ENCODE measurements around the gene OIT3.

Gene OIT3

GRCh38 chr10:72851509-72851908 is 42.0 kb upstream of the OIT3 start:
- TF ChIP-seq FOXM1 (IDR thresholded peaks at IDR 0.05; ENCODE audit: borderline replicate concordance, low read depth), result no peak
- no peak for TF ChIP-seq MAX (IDR thresholded peaks at IDR 0.05)
- no peak for TF ChIP-seq REST (IDR thresholded peaks at IDR 0.05; ENCODE audit: low read depth)
- no peak for TF ChIP-seq ZBTB7A (IDR thresholded peaks at IDR 0.05; ENCODE audit: low read depth)

- TF ChIP-seq ZBTB7A (IDR thresholded peaks at IDR 0.05; ENCODE audit: low read depth) (no peak), EP300 (IDR thresholded peaks at IDR 0.05; ENCODE audit: borderline replicate concordance) (no peak), TCF12 (IDR thresholded peaks at IDR 0.05; ENCODE audit: low read depth) (no peak), EGR1 (IDR thresholded peaks at IDR 0.05) (no peak), YY1 (IDR thresholded peaks at IDR 0.05; ENCODE audit: low read depth) (no peak), FOXM1 (IDR thresholded peaks at IDR 0.05; ENCODE audit: borderline replicate concordance, low read depth) (no peak), CEBPB (IDR thresholded peaks at IDR 0.05) (no peak), CREB1 (IDR thresholded peaks at IDR 0.05; ENCODE audit: low read depth) (no peak), NFIC (IDR thresholded peaks at IDR 0.05) (no peak), RAD21 (IDR thresholded peaks at IDR 0.05; ENCODE audit: low read depth) (no peak), TEAD4 (IDR thresholded peaks at IDR 0.05) (no peak), USF1 (IDR thresholded peaks at IDR 0.05) (no peak), REST (IDR thresholded peaks at IDR 0.05; ENCODE audit: low read depth) (no peak), MAX (IDR thresholded peaks at IDR 0.05) (no peak), TAF1 (IDR thresholded peaks at IDR 0.05; ENCODE audit: low read depth) (no peak)
These were observed 41.0 kb upstream of the OIT3 start for GRCh38 chr10:72852508-72852907.

- TF ChIP-seq NFIC (IDR thresholded peaks at IDR 0.05) (no peak), YY1 (IDR thresholded peaks at IDR 0.05; ENCODE audit: low read depth) (no peak), EP300 (IDR thresholded peaks at IDR 0.05; ENCODE audit: borderline replicate concordance) (no peak), EGR1 (IDR thresholded peaks at IDR 0.05) (no peak), TEAD4 (IDR thresholded peaks at IDR 0.05) (no peak), TAF1 (IDR thresholded peaks at IDR 0.05; ENCODE audit: low read depth) (no peak), REST (IDR thresholded peaks at IDR 0.05; ENCODE audit: low read depth) (no peak), CEBPB (IDR thresholded peaks at IDR 0.05) (no peak), ZBTB7A (IDR thresholded peaks at IDR 0.05; ENCODE audit: low read depth) (no peak), MAX (IDR thresholded peaks at IDR 0.05) (no peak), TCF12 (IDR thresholded peaks at IDR 0.05; ENCODE audit: low read depth) (no peak), CREB1 (IDR thresholded peaks at IDR 0.05; ENCODE audit: low read depth) (no peak), USF1 (IDR thresholded peaks at IDR 0.05) (no peak), RAD21 (IDR thresholded peaks at IDR 0.05; ENCODE audit: low read depth) (no peak), FOXM1 (IDR thresholded peaks at IDR 0.05; ENCODE audit: borderline replicate concordance, low read depth) (no peak)
These were observed 38.4 kb upstream of the OIT3 start for GRCh38 chr10:72855129-72855528.

GRCh38 chr10:72855790-72856189 is 37.7 kb upstream of the OIT3 start:
- no peak for TF ChIP-seq MAX (IDR thresholded peaks at IDR 0.05)
- no peak for TF ChIP-seq YY1 (IDR thresholded peaks at IDR 0.05; ENCODE audit: low read depth)
- no peak for TF ChIP-seq TAF1 (IDR thresholded peaks at IDR 0.05; ENCODE audit: low read depth)
- TF ChIP-seq NFIC (IDR thresholded peaks at IDR 0.05), result no peak
